Measurements from ENCODE around the gene IP6K3.

DNA sequence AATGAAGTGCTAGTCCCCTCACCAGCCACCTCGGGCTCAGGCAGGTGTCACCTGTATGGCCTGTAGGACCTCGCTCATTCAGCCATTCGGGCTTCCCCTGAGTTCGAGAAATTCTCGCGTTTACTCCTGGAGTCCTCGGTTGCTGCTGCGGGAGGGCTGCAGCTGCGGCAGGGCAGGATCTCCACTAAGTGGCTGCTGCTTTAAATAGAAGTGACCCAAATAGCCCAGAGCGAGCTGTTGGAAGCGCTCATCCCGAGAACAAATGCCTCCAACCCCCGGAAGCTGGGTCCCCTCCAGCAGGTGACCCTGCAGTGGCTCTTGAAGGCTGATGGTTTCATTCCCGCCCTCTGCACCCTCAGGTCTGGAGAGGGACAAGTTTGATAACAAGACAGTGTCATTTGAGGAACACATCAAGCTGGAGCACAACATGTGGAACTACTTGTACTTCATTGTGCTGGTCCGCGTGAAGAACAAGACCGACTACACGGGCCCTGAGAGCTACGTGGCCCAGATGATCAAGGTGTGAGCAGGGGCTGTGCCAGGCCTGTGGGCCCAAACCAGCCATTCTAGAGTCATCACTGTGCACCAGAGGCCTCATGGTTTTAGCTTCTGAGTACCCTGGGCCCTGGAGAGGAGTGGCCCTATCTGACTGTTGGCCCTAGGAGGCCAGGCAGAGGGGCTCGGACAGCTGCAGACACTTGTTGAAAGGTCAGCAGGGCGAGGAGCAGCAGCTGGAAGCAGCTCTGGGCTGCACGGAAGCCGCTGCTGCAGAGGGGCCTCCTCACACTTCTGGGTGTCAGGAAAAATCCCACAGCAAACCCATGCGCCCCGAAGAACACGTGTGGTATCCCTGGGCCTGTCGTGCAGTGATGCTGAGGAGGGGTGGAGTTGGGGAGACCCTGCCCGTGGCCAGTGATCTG lies 53.3 kb downstream of the IP6K3 start:
- TF ChIP-seq CTCF (IDR thresholded peaks at IDR 0.05; ENCODE audit: low read depth, low read length, poor library complexity, severe bottlenecking) (no peak), EZH2phosphoT487 (IDR thresholded peaks at IDR 0.05; ENCODE audit: borderline replicate concordance, low read length) (no peak)

All from DOHH2 (cell line).